Medulla oblongata (tissue), 1 donor: Measurements from ENCODE around the gene LAMA3.

Experiments used
- DNase-seq: peaks from one replicate; pipeline ENCODE4 v3.0.0-alpha.2; 2015; ENCODE audit errors: extremely low spot score

The LAMA3 gene, protein sequence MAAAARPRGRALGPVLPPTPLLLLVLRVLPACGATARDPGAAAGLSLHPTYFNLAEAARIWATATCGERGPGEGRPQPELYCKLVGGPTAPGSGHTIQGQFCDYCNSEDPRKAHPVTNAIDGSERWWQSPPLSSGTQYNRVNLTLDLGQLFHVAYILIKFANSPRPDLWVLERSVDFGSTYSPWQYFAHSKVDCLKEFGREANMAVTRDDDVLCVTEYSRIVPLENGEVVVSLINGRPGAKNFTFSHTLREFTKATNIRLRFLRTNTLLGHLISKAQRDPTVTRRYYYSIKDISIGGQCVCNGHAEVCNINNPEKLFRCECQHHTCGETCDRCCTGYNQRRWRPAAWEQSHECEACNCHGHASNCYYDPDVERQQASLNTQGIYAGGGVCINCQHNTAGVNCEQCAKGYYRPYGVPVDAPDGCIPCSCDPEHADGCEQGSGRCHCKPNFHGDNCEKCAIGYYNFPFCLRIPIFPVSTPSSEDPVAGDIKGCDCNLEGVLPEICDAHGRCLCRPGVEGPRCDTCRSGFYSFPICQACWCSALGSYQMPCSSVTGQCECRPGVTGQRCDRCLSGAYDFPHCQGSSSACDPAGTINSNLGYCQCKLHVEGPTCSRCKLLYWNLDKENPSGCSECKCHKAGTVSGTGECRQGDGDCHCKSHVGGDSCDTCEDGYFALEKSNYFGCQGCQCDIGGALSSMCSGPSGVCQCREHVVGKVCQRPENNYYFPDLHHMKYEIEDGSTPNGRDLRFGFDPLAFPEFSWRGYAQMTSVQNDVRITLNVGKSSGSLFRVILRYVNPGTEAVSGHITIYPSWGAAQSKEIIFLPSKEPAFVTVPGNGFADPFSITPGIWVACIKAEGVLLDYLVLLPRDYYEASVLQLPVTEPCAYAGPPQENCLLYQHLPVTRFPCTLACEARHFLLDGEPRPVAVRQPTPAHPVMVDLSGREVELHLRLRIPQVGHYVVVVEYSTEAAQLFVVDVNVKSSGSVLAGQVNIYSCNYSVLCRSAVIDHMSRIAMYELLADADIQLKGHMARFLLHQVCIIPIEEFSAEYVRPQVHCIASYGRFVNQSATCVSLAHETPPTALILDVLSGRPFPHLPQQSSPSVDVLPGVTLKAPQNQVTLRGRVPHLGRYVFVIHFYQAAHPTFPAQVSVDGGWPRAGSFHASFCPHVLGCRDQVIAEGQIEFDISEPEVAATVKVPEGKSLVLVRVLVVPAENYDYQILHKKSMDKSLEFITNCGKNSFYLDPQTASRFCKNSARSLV (N-terminal part only)

GRCh38 chr18:23689031-23689615, at the start of gene LAMA3:
TSS of gene LAMA3 (plus strand) at chr18:23689453. CDS start at chr18:23689684, 231 bp downstream.
- peak; percentile 7 for DNase-seq

DNA sequence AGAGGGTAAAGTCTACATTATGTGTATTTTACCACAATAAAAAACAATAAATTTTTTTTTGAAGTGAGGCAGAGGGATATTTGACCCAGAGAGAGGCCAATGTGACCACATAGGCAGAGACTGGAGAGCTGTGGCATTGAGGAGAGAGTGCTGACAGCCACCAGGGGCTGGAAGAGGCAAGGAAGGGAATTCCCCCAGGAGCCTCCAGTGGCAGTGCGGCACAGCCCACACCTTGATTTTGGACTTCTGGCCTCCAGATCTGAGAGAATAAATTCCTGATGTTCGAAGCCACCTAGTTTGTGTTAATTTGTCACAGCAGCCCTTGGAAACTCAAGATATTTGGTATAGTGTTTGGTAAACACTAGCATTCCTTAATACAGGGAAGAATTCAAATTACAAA, 49.2 kb upstream of the LAMA3 start:
- no peak for DNase-seq

DNA sequence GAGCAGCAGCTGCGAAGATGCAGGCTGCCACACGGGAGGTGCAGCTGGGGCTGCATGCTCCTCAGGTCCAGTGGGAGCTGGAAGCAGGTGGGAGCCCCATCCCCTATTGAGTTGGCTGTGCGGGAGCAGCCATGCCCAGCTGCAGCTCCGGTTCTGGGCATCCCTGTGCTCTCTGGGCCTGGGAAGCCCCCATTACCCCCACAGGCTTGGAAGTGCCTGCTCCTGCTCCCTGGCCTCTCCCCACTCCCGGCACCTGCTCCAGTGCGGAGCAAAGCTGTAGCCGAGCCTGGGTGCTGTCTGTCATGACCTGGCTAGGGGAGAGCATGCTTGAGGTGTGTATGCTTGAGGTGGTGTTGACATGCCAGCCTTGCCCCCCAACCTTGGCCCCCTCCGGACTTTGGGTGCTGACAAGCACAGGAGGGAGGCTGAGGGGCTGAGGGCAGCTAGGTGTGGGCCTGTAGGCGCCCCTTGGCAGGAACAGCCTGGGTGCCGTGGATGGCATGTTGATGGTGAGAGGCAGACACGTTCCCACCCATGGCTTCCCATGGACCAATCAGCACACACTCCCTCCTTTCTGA, 48.0 kb upstream of the LAMA3 start:
- no peak for DNase-seq

- DNase-seq, result no peak
Observed at GRCh38 chr18:23641937-23642666, 47.2 kb upstream of the LAMA3 start.

GRCh38 chr18:23643815-23644490, 45.3 kb upstream of the LAMA3 start:
- no peak for DNase-seq

DNA sequence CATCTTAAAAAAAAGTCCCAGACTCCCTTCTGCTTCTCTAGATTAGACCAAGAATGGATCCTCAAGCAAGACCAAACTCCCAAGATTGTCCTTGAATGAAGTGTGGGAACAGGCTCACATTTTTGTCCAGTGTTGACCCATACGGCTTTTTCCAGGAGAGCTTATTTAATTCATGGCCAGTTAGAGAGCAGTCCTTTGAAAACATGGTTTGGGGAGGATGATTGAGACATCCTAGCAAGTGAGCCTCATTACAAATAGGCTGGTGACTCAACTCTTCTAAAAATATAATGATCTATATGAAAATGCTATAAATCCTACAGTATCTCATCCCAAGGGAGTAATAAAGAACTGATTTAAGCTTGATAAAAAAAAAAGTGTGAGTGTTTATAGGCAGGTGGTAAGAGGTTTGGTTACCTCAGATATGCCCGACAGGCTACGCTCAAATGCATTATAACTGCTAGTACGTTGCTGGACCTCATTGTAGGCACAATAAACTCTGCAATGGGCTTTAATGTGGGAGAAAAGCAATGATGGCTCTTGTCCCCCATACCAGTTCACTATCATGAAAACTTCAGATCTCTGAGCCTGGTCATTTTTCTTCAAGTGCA, 43.6 kb upstream of the LAMA3 start:
- no peak for DNase-seq

GRCh38 chr18:23646282-23646681, 43.0 kb upstream of the LAMA3 start:
- DNase-seq, result no peak

GRCh38 chr18:23648456-23648855, 40.8 kb upstream of the LAMA3 start:
- DNase-seq, result no peak

GRCh38 chr18:23648940-23649607, 40.2 kb upstream of the LAMA3 start:
- no peak for DNase-seq

DNA sequence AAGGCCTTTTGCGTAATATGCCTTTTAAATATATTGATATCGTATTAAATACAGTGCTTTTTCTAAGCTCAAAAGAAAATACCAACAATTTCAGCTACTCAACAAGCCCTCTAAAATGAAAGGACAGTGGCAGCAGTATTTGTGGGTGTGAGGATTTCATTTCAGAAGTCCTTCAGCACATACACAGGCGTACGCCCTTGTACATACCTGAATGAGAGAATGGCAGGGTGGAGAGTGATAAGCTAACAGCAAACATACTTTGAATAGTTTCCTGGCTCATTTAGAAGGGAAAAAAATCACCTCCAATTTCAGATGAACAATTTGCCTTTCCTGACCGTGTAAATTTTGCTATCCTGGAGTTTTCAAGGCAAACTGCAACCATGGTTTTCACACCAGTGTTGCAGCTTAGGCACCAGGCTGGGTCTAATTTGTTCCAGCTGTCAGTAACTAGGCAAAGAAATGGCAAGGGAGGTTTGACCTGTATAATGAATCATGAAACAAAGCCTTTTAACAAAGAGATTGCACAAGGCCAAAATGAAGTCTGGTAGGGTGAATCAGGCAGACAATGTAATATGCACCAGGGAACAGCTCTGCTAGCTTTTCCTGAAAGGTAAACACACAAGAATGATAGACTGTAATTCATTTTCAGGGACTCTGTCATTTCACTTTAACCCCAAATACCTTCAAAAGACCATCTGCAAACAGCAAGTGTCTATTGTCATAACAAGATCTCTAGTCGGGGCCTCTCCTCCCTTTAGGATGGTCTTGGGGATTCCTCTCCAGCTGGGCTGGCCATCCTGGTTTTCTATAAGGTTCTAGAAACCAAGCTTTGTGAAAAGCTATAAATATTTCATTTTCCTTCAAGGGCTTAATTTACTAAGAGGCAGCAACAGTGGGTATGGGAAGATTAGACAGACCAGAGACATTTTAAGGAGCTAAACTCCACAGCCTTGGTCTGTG, 38.0 kb upstream of the LAMA3 start:
- no peak for DNase-seq

GRCh38 chr18:23652232-23652631, 37.0 kb upstream of the LAMA3 start:
- no peak for DNase-seq

- no peak for DNase-seq
Observed at GRCh38 chr18:23658285-23658684, 31.0 kb upstream of the LAMA3 start.

- no peak for DNase-seq
Observed at GRCh38 chr18:23661735-23662308, 27.4 kb upstream of the LAMA3 start.

- peak; percentile 13 for DNase-seq
Observed at GRCh38 chr18:23662309-23663263, 26.7 kb upstream of the LAMA3 start, which contains the start of gene ANKRD29. TSS of gene ANKRD29 (minus strand) at chr18:23662911. CDS start at chr18:23662730, 181 bp downstream.

DNA sequence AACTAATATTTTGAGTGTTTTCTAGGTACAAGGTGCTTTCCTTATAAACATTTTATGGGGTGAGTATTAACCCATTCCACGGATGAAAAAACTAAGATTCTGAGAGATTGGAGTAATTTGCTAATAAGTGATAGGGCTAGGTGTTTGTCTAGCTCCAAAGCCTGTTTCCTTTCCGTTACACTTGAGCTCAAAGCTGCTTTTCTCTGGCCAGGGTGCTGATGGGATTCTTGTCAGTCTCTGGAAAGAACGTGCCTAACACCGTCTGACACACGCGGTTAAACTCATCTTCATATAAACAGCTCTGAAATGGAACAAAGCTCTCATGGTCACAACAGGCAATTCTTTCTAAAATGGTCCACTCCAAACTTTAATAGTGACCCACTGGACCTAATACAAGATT, 24.6 kb upstream of the LAMA3 start:
- DNase-seq, result no peak

GRCh38 chr18:23667114-23667513, 22.1 kb upstream of the LAMA3 start:
- DNase-seq, result no peak
